GM12878 (cell line): ENCODE results near the gene GPR39. TPM values are rescaled to one million over a fixed set of nuclear protein-coding genes. Genes with fewer than 3 reads are reported as not detected.

Experiments
- ATAC-seq: fragments of 200-7000 bp; cut with Tn5 transposase; 3 replicates; pipeline ENCODE4 v1.9.1; 2020; ENCODE audit warnings: mild to moderate bottlenecking, moderate library complexity
- BruUV-seq: library from RNA; stranded (reverse); fragments of 400-500 nt; replicated peaks from 2 replicates; lab custom pipeline; 2021; lab: Mats Ljungman, UMichigan
- CTCF ChIA-PET: fragments of 300-600 bp; sonication (Branson Sonifier 250); formaldehyde crosslinking; extraction: SDS; loops from one replicate; lab custom pipeline; 2021; ENCODE audit warnings: inconsistent platforms; lab: Yijun Ruan, JAX
- POLR2A ChIA-PET: fragments of 350-600 bp; formaldehyde crosslinking; extraction: SDS; loops from one replicate; lab custom pipeline; 2021; ENCODE audit warnings: inconsistent platforms; lab: Charles Lee
- RAD21 ChIA-PET: fragments of 300-600 bp; sonication (Branson Sonifier 250); formaldehyde crosslinking; loops from one replicate; lab custom pipeline; 2023; ENCODE audit warnings: antibody characterized with exemption; ENCODE audit not compliant: unreplicated experiment; lab: Charles Lee
- SMC1A ChIA-PET: fragments of 300-600 bp; sonication (Branson Sonifier 250); formaldehyde crosslinking; loops from one replicate; lab custom pipeline; 2023; ENCODE audit not compliant: unreplicated experiment, uncharacterized antibody; lab: Charles Lee
- DNase-seq: peaks from one replicate; pipeline ENCODE4 v3.0.0-alpha.2; 2011; ENCODE audit warnings: low read depth, low spot score
- FAIRE-seq: peaks from 3 replicates; lab custom pipeline; 2011; peaks lifted over from hg19 to GRCh38; lab: Jason Lieb, UNC
- H2AFZ ChIP-seq: 2 replicates; pipeline ENCODE4 v1.6.0; 2011; ENCODE audit warnings: low read depth, low read length, control low read depth; ENCODE audit not compliant: control insufficient read depth
- H3K27ac ChIP-seq: 2 replicates; pipeline ENCODE4 v1.5.1; 2011; ENCODE audit warnings: control low read depth; ENCODE audit not compliant: control insufficient read depth, insufficient read depth
- H3K27me3 ChIP-seq, 2 experiments: replicated peaks in 1 of 2; 2 replicates each; pipeline versions ENCODE4 v1.6.0 to v1.6.1; 2011; ENCODE audit warnings: low read length in 1 of 2; ENCODE audit not compliant: control insufficient read depth in 2 of 2, insufficient read depth in 2 of 2
- H3K36me3 ChIP-seq, 2 experiments: 2 replicates each; pipeline ENCODE4 v1.5.1; 2011; ENCODE audit warnings: low read length in 1 of 2; ENCODE audit not compliant: control insufficient read depth in 2 of 2, insufficient read depth in 2 of 2
- H3K4me1 ChIP-seq: 2 replicates; pipeline ENCODE4 v1.6.1; 2011; ENCODE audit warnings: mild to moderate bottlenecking, low read length, moderate library complexity, mixed read lengths; ENCODE audit not compliant: control insufficient read depth, insufficient read depth
- H3K4me2 ChIP-seq: 2 replicates; pipeline ENCODE4 v1.6.0; 2011; ENCODE audit warnings: control low read depth; ENCODE audit not compliant: control insufficient read depth, insufficient read depth
- H3K4me3 ChIP-seq: fragments of 200-600 bp; sonication (generic); 2 replicates; pipeline ENCODE4 v1.5.1; 2016
- H3K79me2 ChIP-seq: 2 replicates; pipeline ENCODE4 v1.6.0; 2011; ENCODE audit warnings: low read length; ENCODE audit not compliant: control insufficient read depth, insufficient read depth
- H3K9ac ChIP-seq: 2 replicates; pipeline ENCODE4 v1.8.0; 2011; ENCODE audit warnings: low read length, control low read depth, mixed read lengths; ENCODE audit not compliant: control insufficient read depth, insufficient read depth
- H3K9me3 ChIP-seq: replicated peaks from 3 replicates; pipeline ENCODE4 v1.5.1; 2011; ENCODE audit warnings: mild to moderate bottlenecking, low read length; ENCODE audit not compliant: control insufficient read depth, insufficient read depth
- H4K20me1 ChIP-seq: 2 replicates; pipeline ENCODE4 v1.6.0; 2011; ENCODE audit not compliant: control insufficient read depth, insufficient read depth
- BCL3 ChIP-seq: IDR thresholded peaks from 2 replicates; pipeline ENCODE4 v1.6.1; 2011; ENCODE audit warnings: borderline replicate concordance, low read depth, mild to moderate bottlenecking, moderate library complexity, low read length; ENCODE audit not compliant: insufficient read depth, poor library complexity, severe bottlenecking
- BMI1 ChIP-seq: fragments of 450-650 bp; IDR thresholded peaks from 2 replicates; pipeline ENCODE4 v1.6.1; 2016; ENCODE audit warnings: mild to moderate bottlenecking, moderate library complexity, borderline replicate concordance
- EZH2 ChIP-seq: IDR thresholded peaks from 2 replicates; pipeline ENCODE4 v1.6.1; 2012; ENCODE audit warnings: low read depth, mild to moderate bottlenecking, control low read depth, inconsistent platforms, low read length, borderline replicate concordance; ENCODE audit not compliant: control insufficient read depth
- FOXK2 ChIP-seq: fragments of 450-650 bp; IDR thresholded peaks from 2 replicates; pipeline ENCODE4 v1.6.1; 2017; ENCODE audit warnings: mild to moderate bottlenecking, moderate library complexity
- HSF1 ChIP-seq: fragments of 150-350 bp; IDR thresholded peaks from 2 replicates; pipeline ENCODE4 v1.6.1; 2014; ENCODE audit warnings: mild to moderate bottlenecking, low read depth, low read length
- LARP7 ChIP-seq: fragments of 450-650 bp; IDR thresholded peaks from 2 replicates; pipeline ENCODE4 v1.6.1; 2017; ENCODE audit warnings: mild to moderate bottlenecking
- MTA3 ChIP-seq: IDR thresholded peaks from 2 replicates; pipeline ENCODE4 v1.6.1; 2012; ENCODE audit warnings: low read length, inconsistent platforms, borderline replicate concordance
- NFXL1 ChIP-seq: fragments of 450-650 bp; IDR thresholded peaks from 2 replicates; pipeline ENCODE4 v1.6.1; 2017; ENCODE audit warnings: antibody characterized with exemption, mild to moderate bottlenecking, borderline replicate concordance
- NRF1 ChIP-seq: conservative IDR thresholded peaks from 2 replicates; pipeline ENCODE4 v1.6.1; 2011; ENCODE audit warnings: mild to moderate bottlenecking, low read depth, low read length, improper control_type of control experiment
- POLR2AphosphoS2 ChIP-seq: IDR thresholded peaks from 2 replicates; pipeline ENCODE4 v1.6.1; 2011; ENCODE audit warnings: low read depth, mild to moderate bottlenecking, low read length, improper control_type of control experiment, moderate library complexity
- RB1 ChIP-seq: fragments of 450-650 bp; formaldehyde crosslinking; IDR thresholded peaks from 2 replicates; pipeline ENCODE4 v1.6.1; 2017; ENCODE audit warnings: mild to moderate bottlenecking, borderline replicate concordance
- RBBP5 ChIP-seq: fragments of 200-600 bp; sonication (generic); conservative IDR thresholded peaks from 2 replicates; pipeline ENCODE4 v1.6.1; 2016
- RCOR1 ChIP-seq: conservative IDR thresholded peaks from 2 replicates; pipeline ENCODE4 v1.6.1; 2012; ENCODE audit warnings: low read depth, low read length, improper control_type of control experiment
- RELA ChIP-seq: fragments of 450-650 bp; IDR thresholded peaks from 2 replicates; pipeline ENCODE4 v1.8.0; 2014; ENCODE audit warnings: borderline replicate concordance; ENCODE audit not compliant: partially characterized antibody
- SKIL ChIP-seq: fragments of 450-650 bp; IDR thresholded peaks from 2 replicates; pipeline ENCODE4 v1.6.1; 2017; ENCODE audit warnings: mild to moderate bottlenecking, low read depth, inconsistent platforms; ENCODE audit not compliant: poor library complexity, severe bottlenecking
- SRF ChIP-seq, 2 experiments: IDR thresholded peaks; 2 replicates each; pipeline ENCODE4 v1.6.1; 2011; ENCODE audit warnings: low read depth in 2 of 2, low read length in 2 of 2, mild to moderate bottlenecking in 1 of 2, moderate library complexity in 1 of 2
- ZZZ3 ChIP-seq: IDR thresholded peaks from 2 replicates; pipeline ENCODE4 v1.6.1; 2011; ENCODE audit warnings: low read depth; ENCODE audit not compliant: control insufficient read depth, insufficient read length
- WGBS: methylation state at CpG from one replicate; pipeline ENCODE4 v1.1.6; 2016; ENCODE audit warnings: low lambda C conversion rate; ENCODE audit not compliant: insufficient replicate concordance, insufficient coverage; ENCODE audit errors: missing lambda C conversion rate; 5-methylcytosine and 5-hydroxymethylcytosine counted together
- in situ Hi-C: fragments of 300-500 bp; cut with MboI; formaldehyde crosslinking; loops from 9 replicates; pipeline ENCODE4 v1.14.3; 2018; ENCODE audit warnings: mixed read lengths
- intact Hi-C: fragments of 100-400 bp; cut with micrococcal nuclease; formaldehyde crosslinking; loops from one replicate; pipeline ENCODE4 v1.14.2; 2022; ENCODE audit not compliant: unreplicated experiment
- polyA plus RNA-seq, 11 experiments: library from polyadenylated mRNA; depleted of rRNA in 4 of 11; unstranded in 6 of 11; stranded (reverse) in 5 of 11; fragments of >200 nt; fragmentation: Nextera tagmentation in 4 of 11; fragmentation: Illumina TruSeq in 1 of 11; extraction: Ambion mirVana in 4 of 11; extraction: Trizol in 1 of 11; gene quantifications; 1 replicate in 1 of 11; 2 replicates in 10 of 11; pipeline versions ENCODE4 v1.2.1 to v1.2.3, GENCODE V29; 2011 to 2016; ENCODE audit warnings: inconsistent platforms in 2 of 11, missing spikeins in 2 of 11, low read depth in 1 of 11
- total RNA-seq, 4 experiments: library from RNA; depleted of rRNA in 3 of 4; stranded (reverse); fragments of >200 nt in 3 of 4; fragmentation: Illumina TruSeq in 1 of 4; extraction: Trizol in 1 of 4; gene quantifications; 2 replicates each; pipeline versions ENCODE4 v1.2.1 to v1.2.3, GENCODE V29; 2013 to 2021

GPR39 gene
- total and polyA plus RNA-seq, 10 of the 15 experiments (the other 5 are each of a cell fraction or from before 2014, with no cell fraction given) = 0.05 to 0.23 TPM; not detected in 8

- in situ Hi-C loops = no loop called here
- no peak overlapping the region for H3K4me2 ChIP-seq
- H3K4me3 ChIP-seq = no peak overlapping the region
- no peak for DNase-seq
- no peak for ATAC-seq
- SMC1A ChIA-PET = no interaction called here
- POLR2A ChIA-PET = no interaction called here
- RAD21 ChIA-PET = no interaction called here
- peaks cover 0 to 1% of the 10 kb centered on the region in 2 experiments; a peak in 1 of 4 replicates for H3K27me3 ChIP-seq
- no peaks in the 10 kb centered on the region for H3K36me3 ChIP-seq
- BruUV-seq = no TSS peak
- H3K9ac ChIP-seq = no peak overlapping the region
- no peak for FAIRE-seq
- no peak for TF ChIP-seq EZH2
- TF ChIP-seq NFXL1 = no peak
- no peak for TF ChIP-seq RCOR1
- TF ChIP-seq RBBP5 = no peak
- no peak for TF ChIP-seq ZZZ3
- TF ChIP-seq MTA3 = no peak
- TF ChIP-seq POLR2AphosphoS2 = no peak
- no peak for TF ChIP-seq BMI1
- TF ChIP-seq RELA = no peak
- TF ChIP-seq BCL3 = no peak
- TF ChIP-seq RB1 = no peak
- TF ChIP-seq LARP7 = no peak
- TF ChIP-seq HSF1 = no peak
- no peak for TF ChIP-seq SRF (IDR thresholded peaks at IDR 0.05; ENCODE audit: low read depth in 2 of 2, low read length in 2 of 2)
- TF ChIP-seq FOXK2 = no peak
- no peak for TF ChIP-seq SKIL
- no peak for TF ChIP-seq NRF1
- TF ChIP-seq, all 136 proteins: peak for 0
- CTCF ChIA-PET = no interaction called here
- 65% methylated on average over 30 of the region's 30 CpGs for WGBS
- Histone ChIP-seq H4K20me1 (no peaks in the 10 kb centered on the region), H2AFZ (no peak overlapping the region), H3K9me3 (no peaks in the 10 kb centered on the region; the same call in 2 of the 3 replicates), H3K4me1 (no peaks in the 10 kb centered on the region), H3K27ac (no peak overlapping the region), H3K79me2 (no peaks in the 10 kb centered on the region)
- intact Hi-C loops = no loop called here
Observed at GRCh38 chr2:132417430-132418035, 928 bp downstream of the GPR39 start.
